Stimulated activated CD4-positive, alpha-beta T cell treated with anti-CD3 and anti-CD28 coated beads, TNF-alpha, amount 100 ng/mL, for 24 hours (primary cell): ENCODE results near the gene IFRD2.

ENCODE experiments used
- DNase-seq, 3 experiments: peaks; one replicate each; pipeline ENCODE4 v3.0.0-alpha.2; 2020; ENCODE audit warnings: low read depth in 3 of 3

IFRD2 gene

DNA sequence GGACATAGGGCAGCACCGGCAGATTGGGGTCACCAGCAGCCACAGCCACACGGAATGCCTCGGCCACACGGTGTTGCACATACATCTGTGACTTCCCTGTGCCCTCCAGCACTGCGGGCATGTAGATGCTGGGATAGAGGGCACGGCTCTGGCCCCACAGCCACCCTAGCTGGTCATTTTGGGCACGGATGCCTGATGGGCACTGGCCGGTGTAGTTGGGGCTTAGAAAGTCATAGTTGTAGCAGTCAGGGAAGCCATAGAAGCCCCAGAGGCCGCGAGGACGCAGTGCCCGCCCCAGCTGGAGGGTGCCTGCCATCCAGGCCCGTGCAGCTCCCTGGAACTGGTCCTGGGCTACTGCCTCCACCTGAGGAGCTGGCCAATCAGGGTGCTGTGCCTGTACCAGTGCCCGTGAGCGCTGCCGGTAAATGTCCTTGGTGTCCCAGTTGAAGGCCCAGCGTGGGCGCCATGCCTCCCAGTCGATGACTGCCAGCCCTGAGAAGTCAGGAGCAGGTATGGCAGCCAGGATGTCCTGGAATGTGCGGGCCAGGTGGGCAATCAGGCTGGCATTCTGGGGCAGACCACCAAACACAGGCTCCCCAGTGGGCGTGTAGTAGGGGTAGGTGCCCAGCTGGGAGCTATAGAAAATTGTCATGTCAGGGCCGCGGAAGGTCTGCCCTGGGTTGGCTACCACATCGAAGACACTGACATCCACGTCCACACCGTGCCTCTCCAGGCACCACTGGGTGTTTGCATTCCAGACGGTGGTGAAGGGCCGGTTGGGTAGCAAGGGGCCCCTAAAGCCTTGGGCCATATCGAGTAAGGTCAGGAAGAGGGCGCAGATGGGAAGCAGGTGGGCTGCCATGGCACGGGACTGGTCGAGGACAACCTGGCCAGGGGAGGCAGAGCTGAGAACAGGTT lies 10.1 kb upstream of the IFRD2 start:
- DNase-seq, result no peak

DNA sequence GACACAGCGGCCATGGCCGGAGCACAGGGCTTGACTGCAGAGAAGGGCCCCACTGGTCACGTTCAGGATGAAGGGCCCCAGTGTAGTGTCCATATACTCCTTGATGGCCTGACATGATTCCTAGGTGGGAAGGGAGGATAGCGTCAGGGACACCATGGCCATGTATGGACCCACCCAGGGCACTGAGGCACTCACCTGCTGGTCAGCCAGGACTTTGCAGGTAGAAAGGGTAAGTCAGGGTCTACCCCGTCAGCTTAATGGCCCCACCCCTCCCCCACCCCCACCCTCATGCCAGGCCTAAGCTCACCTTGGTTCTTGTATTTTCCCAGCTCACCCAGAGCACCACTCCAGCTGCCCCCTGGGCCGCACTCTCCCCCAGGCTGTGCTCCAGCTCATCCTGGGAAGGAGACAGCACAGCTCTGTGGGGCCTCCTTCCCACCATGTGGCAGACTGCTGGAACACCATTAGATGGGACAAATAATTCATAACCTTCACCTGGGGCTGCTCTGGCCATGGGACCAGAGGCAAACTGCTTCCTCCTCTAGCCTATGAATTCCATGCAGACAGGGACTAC lies 8.5 kb upstream of the IFRD2 start:
- no peak for DNase-seq

DNA sequence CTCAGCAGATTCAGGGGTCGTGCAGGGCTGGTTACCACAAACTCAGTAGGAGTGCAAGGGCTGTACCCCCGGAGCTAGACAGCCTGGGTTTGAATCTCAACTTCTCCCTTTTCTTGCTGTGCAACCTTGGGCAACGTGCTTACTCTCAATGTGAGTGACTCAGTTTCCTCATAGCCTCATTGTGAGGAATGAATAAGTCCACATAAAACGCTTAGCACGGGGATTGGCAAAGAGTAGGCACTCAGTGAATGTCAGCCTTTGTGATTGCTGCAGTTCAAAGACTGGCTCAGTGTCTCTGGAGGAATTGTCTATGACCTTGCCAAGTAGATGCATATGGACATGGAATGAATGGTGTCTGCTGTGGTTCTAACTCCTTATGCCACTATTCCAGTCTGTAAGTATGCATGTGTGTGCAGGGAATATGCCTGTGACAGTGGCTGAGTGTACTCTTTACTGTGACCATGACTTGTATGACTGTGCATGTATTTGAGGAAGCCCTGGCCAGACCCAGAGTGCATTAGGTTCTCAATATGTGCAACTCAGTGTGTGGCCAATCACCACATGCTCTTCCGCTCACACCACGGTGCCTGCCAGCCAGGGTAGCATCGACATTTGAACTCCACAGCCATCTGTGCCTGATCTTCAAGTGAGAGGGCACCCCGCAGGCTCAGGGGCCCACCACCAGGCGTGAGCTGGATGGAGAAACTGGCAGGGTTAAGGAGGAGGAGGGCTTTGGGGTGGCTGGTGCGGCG lies 7.9 kb upstream of the IFRD2 start:
- no peak for DNase-seq

DNA sequence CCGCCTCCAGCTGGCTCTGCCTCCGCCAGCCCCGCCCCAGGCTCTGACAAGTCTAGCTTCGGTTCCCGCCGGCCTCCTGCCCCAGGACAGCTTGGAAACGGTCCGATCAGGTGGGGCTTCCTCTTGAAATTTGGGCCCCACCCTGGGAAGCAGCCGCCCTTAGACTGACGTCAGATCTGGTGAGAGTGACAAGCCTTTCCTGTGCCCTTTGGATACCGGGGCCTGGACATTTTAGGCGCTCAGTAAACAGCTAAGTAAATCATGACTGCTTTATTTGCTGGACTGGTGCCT lies 7.4 kb upstream of the IFRD2 start:
- DNase-seq, result no peak

DNA sequence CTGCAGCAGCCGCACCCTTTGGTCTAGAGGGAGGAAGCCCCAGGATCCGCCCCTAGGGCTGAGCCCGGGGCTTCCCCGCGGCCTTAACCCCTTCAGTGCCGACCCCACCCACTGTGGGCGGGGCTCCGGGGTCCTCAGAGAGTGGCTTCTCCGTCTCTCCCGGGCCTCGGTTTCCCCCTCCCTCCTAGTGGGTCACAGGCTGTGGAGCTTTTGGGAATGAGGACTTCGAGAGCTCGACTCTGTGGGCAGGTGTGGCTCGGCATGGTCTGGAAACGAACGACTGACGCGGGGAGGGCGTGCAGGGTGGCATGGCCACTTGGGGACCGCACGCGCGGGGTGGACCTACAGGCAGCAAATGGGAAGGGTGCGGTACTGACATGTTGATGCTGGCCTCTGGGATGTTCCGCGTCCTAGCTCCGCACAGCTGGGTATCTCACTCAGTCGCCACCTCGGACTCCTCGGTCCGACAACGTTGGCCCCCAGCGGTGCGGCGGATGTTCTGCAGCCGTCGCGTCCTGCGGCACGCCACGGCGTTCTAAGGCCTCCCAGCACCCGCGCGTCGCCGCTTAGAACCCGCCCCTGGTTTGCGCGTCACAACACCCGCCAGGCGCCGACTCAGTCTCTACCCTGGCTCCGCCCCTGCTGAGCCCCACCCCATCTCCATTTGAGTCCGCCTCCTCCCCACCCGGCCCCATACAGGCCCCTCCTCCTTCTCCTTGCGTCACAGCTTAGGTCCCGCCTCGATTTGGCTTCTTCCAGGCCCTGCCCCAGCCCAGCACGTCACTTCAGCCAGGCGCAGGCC lies 6.8 kb upstream of the IFRD2 start, which contains the start of the genes HYAL3 and NAA80:
TSS of gene HYAL3 (minus strand) at position 570 of the 802 bp plus-strand sequence. CDS start 3,803 bp downstream, outside the sequence.
TSS of gene NAA80 (minus strand) at position 570 of the 802 bp plus-strand sequence. CDS start 1,942 bp downstream, outside the sequence.
- DNase-seq, result peak; percentile 97 to 100 (median 99)

DNA sequence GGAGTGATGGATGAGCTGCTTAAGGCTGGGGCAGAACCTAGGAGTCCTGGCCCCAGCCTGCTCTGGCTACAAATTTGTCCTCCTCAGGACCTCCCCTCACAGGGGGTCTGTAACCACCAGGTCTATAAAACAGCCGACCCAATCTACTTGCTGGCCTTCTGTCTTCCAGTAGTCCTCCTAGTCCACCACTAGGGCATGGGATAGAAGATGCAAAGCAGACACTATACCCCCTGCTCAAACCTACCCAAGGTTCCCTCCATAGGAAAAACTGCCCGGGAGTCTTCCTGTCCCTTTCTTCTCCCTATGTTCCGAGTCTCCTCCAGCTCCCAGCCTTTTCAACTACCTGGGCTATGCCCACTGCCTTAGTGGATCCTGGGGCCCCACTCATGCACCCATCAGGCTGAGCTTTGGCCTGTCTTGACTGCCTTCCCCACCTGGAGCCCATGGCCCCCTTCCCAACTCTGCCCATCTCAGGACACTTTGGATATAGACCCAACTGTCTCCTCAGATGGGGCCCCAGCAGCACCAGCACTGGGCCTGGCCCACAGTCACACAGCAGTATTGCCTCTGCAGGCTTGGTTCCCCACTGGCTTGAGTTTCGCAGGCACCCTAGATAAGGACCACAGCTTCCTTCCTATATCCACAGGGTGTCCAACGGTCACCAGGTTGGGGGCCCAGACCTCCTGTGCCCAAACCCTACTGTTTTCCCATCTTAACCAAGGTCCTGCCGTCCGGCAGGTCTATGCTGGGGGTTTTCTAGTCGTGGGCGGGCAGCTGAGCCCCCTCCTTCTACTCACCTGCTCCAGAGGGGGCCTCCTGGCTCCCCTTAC lies 5.9 kb upstream of the IFRD2 start:
- no peak for DNase-seq

DNA sequence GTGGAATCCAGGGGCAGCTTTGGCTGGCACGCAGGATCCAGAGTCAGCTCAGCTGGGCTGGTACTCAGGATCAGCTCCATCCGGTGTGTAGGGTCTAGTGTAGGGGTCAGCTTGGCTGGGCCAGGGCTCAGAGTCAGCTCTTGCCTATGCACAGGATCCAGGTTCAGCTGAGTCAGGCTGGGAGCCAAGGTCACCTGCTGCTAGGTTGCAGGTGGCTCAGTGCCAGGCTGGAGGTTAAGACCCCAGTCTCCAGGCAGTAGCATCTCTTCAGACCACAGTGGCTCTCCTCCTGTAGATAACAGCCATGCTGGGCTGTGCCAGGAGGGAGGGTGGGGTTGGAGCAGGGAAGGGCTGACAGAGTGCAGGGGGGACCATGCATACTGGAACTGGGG lies 5.2 kb upstream of the IFRD2 start:
- no peak for DNase-seq

DNA sequence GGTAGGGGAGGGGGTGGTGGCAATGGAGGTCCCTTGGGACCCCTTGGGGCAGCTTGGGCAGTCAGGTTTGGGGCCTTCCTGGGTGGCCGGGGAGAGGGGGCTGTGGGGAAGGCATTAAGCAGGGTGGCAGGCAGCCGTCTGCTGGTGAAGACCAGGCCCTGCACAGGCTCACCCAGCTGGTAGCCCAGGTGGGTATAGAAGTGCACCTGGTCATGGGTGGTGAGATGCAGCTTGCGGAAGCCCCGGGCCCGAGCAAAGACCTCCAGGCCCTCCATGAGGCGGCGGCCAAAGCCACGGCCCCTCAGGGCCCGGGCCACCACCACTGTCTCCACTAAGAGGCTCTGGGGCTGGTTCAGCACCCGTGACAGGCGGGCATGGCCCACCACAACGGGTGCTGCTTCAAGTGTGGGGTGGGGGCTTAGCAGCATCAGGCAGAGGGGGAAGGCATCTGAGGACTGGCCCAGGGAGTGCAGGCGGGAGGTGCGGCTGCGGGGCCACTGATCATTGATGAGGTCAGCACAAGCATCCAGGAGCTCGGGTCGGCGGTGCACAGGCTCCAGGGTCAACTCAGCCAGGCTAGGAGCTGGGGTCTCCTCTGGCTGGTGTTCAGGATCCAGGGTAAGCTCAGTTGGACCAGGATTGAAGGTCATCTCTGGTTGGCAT lies 4.6 kb upstream of the IFRD2 start:
- no peak for DNase-seq

DNA sequence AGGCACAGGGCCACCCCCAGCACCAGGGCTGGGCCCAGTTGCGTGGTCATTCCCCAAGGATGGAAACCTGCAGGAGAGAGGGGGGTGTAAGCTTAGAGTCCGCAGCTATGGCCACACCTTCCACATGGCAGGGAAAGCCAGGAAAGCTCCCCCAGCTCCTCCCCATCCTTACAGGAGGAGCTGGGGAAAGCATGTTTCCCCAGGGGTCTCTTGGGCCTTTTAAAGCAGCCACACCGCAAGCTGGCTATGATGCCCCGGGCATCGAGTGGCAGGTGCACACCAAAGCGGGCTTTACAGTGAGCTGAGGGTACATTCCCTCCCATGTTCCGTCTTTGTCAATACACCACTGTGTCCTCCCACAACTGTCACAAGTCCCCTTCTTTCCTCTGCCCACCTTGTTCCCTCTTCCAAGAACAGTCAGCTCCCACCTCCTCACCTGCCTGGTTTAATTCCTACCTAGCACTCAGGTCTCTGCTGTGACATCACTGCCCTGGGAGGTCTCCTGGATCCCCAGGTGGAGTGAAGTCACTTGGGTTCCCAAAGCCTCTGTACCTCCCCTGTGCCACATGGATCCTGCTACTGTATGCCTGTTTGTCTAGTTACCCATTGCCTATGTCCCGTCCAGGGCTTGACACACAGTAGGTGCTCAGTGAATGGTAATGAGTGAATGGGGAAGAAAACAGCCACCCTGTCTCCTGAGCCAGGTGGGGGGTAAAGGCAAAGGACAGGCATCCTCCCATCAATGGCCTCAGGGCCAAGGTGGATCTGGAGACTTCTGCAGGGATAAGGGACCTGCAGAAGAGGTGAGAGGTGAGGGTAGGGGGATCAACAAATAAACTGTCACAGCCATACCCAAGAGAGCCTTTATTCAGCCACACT lies 3.6 kb upstream of the IFRD2 start:
- no peak for DNase-seq

DNA sequence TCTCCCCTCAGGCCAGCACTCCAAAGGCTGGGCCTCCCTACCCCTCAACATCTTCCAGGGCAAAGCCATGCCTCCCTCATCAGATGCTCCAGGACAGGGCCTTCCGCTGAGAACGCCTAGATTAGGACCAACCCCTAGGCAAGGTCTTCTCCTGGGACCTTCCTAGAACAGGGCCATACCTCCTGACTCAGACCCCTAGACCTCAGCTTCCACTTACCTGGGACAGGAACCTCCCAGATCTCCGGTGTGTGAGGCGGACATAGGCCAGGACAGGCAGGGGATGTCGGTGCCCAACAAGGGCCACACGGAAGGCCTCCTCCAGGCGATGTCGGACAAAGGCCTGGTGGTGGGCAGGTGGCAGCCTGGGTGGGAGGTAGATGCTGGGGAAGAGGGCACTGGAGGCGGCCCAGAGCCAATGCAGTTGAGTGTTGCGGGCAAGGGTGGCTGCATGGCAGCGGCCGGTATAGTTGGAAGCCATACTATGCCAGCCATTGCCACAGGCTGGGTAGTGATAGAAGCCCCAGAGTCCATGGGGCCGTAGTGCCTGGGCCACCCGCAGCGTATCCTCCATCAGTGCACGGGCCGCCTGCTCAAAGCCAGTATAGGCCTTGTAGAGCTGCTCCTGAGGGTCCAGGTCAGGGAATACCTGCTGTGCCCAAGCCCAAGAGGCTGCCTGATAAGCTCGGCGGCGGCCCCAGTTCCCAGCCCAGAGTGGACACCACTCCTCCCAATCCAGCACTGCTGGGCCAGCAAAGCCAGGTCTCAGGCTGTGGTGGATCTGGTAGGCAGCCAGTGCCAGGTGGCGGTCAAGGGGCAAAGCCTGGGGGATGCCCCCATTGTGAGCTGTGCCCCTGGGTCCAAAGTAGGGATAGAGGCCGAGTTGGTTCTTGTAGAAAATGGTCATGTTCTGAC lies 2.5 kb upstream of the IFRD2 start:
- DNase-seq, result no peak

DNA sequence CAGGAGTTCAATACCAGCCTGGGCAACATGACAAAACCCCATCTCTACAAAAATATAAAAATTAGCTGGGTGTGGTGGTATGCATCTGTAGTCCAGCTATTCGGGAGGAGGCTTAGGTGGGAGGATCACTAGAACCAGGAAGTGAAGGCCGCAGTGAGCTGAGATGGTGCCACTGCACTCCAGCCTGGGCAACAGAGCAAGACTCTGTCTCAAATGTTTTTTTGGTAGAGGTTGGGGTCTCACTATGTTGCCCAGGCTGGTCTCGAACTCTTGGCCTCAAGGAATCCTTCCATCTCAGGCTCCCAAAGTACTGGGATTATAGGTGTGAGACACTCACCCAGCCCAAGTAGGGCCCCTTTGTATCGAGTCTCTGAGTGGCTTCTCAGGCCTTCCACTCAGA lies 1.9 kb upstream of the IFRD2 start:
- DNase-seq, result no peak

DNA sequence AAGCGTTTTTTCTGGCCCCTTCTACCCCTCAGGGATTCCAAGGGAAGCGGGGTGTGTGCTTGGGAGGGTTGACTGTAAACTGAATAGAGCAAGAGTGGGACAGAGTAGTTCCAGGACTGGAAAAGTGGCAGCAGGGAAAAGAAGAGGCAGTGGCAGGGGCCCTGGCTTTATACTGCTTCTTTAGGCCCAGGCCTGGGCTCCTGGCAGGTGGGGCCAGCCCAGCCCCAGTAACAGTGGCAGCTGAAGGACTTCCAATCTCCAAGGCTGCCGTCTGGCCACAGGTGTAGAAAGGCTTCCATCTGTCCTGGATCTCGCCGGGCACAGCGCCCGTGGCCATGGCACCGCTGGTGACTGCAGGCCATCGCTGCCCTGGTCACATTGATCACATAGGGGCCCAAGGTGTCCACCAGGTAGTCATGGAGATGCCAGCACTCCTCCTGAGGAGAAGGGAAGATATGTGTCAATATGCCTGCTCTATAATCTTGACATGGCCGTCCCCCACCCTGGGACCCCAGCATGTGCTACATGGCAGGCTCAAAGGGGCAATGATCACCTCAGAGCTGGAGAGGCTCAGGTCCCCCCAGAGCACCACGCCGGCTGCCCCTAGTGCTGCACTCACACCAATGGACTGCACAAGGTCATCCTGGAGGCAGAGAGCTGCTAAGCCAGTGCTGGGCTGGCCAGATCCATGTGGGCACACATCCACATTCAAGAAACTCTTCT lies 1.0 kb upstream of the IFRD2 start:
- no peak for DNase-seq

DNA sequence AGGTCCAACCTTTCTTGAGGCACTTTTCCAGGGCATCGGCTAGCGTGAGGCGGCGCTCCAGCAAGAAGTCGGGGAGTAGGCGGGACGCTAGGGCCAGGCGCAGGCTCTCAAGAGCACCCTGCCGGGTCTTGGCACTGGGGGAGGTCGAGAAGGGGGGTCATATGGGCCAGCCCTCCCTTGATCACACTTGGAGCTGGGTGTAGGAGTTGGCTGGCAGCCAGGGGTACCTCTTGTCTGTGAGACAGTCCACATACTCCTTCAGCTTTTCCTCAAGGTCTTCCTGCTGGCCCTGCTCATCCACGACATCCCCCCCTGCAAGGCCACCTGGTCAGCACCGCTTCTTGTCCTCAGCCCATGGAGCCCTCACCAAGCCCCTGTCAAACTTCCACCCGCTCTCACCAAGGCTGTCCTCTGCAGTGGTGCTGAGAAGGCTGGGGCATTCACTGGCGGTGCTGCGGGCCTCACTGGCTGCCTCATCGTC lies 2.0 kb downstream of the IFRD2 start:
- no peak for DNase-seq

DNA sequence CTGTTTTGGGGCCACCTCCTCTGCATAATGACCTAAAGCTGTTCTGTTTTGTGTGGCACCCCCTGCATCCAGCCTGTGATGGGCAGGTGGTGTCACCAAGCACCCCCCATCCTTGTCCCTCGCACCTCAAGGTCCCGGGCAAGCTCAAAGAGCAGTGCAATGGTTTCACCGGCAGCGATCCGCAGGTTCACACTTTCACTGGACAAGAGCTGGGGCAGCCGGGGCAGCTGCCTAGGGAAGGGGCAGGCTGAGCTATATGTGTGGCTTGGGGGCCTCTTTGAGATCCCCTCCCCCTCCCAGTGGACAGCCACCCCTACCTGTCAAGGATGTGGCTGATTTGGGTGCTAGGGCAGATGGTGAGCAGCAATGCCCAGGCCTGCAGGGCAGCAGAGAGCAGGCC lies 3.1 kb downstream of the IFRD2 start:
- no peak for DNase-seq

DNA sequence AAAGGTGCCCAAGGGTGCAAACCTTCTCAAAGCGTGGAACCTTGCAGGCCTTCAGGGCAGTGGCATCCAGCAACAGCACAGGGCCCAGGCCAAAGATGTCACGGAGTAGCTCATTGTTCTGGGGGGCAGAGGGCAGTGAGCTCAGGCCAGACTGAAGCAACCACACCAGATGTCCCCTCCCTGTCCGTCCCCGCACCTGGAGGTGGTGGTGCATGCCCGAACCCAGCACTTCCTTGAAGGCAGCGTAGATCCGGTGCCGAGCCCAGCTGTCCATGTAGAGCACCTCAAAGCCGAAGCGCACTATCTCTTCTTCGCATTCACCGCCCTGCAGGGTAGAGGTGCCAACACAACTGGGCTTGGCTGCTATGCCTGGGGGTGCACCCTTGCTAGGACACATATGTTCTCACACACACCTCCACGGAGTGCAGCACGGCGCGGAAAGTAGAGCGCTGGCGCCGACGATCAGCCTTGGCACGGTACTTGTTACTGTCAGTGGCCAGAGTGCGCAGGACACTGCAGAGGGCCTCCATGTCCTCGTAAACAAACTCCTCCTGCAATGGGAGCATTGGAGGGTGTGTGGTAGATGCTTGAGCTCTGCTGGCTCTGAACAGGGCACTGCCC lies 3.7 kb downstream of the IFRD2 start:
- DNase-seq, result no peak

DNA sequence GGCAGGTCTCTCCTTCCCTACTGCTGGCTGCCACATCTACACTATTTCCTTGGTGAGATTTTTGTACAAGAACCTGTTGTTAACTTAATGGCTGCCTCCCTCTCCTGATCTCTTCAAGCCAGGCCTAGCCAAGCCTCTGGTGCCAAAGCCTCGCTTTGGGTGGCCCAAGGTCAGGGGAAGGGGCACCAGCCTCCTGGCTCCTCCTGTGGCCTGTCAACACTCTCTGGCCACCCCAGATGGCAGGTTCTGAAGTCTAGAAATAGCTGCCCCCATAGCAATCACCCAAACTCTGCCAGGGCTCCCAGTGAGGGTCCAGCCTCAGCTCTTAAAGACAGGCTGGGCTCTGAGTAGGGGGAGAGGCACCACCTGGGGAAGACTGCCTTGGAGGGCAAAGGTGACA lies 5.0 kb downstream of the IFRD2 start:
- DNase-seq, result no peak
